ENCODE data around the gene EIF4EBP2. TPM values are rescaled to one million over a fixed set of nuclear protein-coding genes. Genes with fewer than 3 reads are reported as not detected.

Gene EIF4EBP2
- total RNA-seq, 1 experiment from 2014 or later = 14.3 TPM

DNA sequence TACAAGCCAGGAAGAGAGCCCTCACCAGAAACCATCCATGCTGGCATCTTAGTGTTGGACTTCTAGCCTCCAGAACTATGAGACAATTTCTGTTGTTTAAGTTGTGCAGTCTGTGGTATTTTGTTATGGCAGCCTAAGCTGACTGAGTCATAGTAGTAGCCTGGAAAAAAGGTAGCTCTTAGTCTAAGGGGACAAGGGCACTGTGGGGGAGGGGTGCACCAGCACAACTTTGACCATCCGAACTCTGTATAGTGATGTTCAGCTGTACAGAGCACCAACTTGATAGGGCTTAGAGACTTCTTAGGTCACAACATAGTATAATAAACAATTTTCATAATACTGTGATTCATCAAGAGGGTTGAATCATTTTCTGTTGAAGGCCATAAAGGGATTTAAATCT, 14.3 kb downstream of the EIF4EBP2 start:
- no peak for DNase-seq (ENCODE audit: low read depth, low spot score)
- in situ Hi-C loops (cut with HindIII; ENCODE audit: low pct_unique_long_range_greater_than_20kb, low sequenced_read_pairs) = no loop called here

- no peak for DNase-seq (ENCODE audit: low read depth, low spot score)
- in situ Hi-C loops (cut with HindIII; ENCODE audit: low pct_unique_long_range_greater_than_20kb, low sequenced_read_pairs) = no loop called here
Observed at GRCh38 chr10:70418713-70419112, 14.8 kb downstream of the EIF4EBP2 start.

DNA sequence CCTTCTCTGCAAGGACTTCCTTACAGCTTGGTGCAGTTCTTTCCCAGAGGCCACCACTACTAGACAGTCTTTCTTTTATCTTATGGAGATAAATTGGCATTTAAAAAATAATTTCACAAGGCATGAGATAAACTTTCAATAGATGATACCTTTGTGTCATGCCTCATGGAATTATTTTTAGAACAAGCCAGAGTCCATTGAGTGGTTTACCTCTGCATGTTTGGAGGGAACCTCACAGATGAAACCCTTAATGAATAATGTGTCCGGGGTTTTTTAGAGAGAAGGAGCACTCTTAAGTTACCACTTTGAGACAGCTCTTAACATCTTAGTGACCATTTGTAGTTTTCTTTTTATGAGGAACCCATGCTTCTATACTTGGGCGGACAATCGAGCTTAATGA, 20.4 kb downstream of the EIF4EBP2 start:
- no peak for DNase-seq (ENCODE audit: low read depth, low spot score)
- in situ Hi-C loops (cut with HindIII; ENCODE audit: low pct_unique_long_range_greater_than_20kb, low sequenced_read_pairs) = no loop called here

DNA sequence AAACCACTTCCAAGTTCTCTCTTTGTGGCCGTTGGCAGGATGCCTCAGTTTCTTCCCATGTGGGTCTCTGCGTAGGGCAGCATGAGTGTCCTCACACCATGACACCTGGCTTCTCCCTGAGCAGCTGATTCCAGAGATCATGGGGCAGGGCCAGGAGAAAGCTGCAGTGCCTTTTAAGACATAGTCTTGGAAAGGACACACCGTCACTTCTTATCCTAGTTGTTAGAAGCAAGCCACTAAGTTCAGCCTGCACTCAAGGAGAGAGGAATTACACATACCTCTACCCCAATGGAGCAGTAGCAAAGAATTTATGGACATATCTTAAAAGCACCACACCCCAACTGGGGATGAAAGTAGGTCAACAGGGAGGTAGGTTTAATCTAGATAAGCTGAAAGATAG, 21.2 kb downstream of the EIF4EBP2 start:
- no peak for DNase-seq (ENCODE audit: low read depth, low spot score)
- in situ Hi-C loops (cut with HindIII; ENCODE audit: low pct_unique_long_range_greater_than_20kb, low sequenced_read_pairs) = no loop called here

GRCh38 chr10:70426823-70427222, 22.9 kb downstream of the EIF4EBP2 start:
- in situ Hi-C loops (cut with HindIII; ENCODE audit: low pct_unique_long_range_greater_than_20kb, low sequenced_read_pairs) = no loop called here
- no peak for DNase-seq (ENCODE audit: low read depth, low spot score)

DNA sequence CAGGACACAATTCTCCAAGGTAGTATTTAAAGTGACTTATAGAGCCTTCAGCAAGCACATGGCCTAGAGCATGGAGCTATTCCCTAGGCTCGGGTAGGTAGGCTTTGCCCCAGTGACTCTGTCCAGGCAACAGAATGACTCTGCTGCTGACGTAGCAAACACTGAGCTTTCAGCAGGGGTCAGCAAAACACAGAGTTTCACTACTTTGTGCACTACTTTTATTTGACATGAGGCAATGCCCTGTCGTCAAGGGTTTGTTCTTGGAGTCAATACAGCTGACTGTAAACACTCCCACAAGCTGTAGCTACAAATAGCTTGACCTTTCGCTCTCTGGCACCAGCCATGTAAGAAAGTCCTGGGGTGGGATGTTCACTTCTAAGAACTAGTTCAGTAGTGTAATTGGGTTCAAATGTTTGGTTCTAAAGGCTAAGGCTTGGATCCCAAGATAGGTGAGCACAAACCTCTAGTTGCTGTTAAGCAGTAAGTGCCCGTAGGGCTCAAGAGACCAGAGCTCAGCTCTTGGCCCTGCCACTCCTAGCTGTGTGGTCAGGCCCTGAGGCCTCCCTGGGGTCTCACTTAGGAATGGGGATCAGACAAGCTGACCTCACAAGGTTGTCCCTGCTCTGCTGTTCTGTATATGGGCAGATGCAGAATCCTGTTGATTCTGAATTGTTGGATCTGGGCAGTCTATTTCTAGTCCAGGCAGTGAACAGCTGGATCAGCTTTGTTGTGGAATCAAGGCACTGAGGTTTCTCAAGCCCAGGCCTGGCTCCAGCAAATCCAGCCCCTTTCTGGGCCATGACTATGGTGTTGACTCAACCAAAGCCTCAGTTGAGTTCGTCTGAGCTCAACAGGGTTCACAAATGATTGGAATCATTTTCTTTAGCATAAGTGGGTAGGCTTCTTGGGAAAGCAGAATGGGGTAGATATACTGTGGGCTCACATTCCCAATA, 26.8 kb downstream of the EIF4EBP2 start:
- in situ Hi-C loops (cut with HindIII; ENCODE audit: low pct_unique_long_range_greater_than_20kb, low sequenced_read_pairs) = no loop called here
- DNase-seq (ENCODE audit: low read depth, low spot score) = peak; percentile 26

DNA sequence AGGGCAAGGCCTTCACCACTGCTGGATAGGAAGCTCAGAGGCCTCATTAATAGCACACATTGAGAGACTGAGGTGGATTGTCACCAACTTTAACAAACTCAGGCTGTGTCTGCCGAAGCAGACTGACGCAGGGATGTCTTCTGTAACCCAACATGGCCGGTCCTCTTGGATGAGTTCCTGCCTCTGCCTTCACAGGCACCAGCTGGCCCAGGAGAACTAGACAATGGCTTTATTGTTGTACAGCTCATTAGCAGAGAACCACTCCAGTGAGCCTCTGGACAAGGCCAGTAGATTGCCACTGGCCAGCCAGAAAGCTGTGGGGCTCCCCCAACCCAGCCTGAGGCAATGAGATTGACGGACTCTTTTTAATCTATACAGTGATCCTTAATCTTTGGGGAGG, 28.2 kb downstream of the EIF4EBP2 start:
- DNase-seq (ENCODE audit: low read depth, low spot score) = peak; percentile 64
- in situ Hi-C loops (cut with HindIII; ENCODE audit: low pct_unique_long_range_greater_than_20kb, low sequenced_read_pairs) = no loop called here

DNA sequence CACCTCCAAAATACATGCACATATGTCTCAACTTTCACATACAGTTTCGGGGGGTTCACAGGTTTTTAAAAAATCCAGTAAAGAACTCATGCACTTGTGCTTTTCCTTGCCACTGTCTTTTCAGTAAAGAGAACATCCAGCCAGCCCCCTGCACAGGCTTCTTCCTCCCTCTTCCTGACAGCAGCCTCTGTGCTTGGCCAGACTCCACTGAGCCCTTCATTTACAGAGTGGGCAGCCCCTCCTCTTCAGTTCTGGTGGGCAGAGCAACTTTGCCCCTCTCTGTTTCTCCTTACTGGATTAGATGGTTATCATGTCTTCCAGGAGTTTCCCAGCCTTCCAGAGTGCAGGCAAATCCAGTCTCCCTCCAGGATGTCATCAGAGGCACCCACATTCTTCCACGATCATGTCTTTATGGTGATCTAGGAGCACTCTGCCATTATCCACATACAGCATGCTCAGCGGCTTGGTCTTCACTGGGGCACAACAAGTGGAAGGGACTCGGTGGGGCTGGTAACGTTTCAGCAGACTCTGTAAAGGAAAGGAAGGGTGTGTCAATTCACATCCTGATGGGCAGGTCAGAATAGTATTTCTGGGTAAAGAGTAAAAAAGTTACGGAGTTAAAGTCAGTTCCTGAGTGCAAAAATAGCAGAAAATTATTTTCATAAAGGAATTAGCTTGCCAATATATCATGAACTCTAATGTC, 28.8 kb downstream of the EIF4EBP2 start:
- in situ Hi-C loops (cut with HindIII; ENCODE audit: low pct_unique_long_range_greater_than_20kb, low sequenced_read_pairs) = no loop called here
- DNase-seq (ENCODE audit: low read depth, low spot score) = no peak

DNA sequence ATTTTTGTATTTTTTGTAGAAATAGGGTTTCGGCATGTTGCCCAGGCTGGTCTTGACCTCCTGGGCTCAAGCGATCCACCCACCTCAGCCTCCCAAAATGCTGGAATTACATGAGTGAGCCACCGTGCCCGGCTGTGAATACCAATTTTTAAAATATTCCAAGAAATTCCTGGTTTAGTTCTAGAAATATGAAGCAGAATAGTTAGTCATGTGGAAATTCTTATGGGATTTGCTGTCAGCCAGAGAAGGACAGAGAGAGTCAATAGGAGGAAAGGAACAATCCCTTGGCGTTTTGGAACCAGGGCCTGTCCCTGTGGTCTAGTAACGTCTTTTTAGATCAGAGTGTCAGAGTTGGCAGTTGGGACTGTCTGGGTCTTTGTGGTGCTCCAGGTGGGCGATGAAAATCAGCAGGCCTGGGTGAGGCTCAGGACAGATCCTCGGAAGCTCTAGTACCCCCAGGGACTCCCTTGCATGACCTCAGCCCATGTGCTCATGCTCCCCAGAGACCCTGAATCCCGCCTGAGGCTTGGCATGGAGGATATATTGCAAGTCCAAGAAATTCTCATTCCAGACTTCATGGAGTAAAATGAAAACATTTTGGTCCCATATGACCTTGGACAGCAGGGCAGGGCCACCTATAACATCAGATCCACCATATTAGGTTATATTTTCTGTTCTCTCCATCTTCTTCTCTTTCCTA, 29.8 kb downstream of the EIF4EBP2 start:
- DNase-seq (ENCODE audit: low read depth, low spot score) = no peak
- in situ Hi-C loops (cut with HindIII; ENCODE audit: low pct_unique_long_range_greater_than_20kb, low sequenced_read_pairs) = no loop called here

DNA sequence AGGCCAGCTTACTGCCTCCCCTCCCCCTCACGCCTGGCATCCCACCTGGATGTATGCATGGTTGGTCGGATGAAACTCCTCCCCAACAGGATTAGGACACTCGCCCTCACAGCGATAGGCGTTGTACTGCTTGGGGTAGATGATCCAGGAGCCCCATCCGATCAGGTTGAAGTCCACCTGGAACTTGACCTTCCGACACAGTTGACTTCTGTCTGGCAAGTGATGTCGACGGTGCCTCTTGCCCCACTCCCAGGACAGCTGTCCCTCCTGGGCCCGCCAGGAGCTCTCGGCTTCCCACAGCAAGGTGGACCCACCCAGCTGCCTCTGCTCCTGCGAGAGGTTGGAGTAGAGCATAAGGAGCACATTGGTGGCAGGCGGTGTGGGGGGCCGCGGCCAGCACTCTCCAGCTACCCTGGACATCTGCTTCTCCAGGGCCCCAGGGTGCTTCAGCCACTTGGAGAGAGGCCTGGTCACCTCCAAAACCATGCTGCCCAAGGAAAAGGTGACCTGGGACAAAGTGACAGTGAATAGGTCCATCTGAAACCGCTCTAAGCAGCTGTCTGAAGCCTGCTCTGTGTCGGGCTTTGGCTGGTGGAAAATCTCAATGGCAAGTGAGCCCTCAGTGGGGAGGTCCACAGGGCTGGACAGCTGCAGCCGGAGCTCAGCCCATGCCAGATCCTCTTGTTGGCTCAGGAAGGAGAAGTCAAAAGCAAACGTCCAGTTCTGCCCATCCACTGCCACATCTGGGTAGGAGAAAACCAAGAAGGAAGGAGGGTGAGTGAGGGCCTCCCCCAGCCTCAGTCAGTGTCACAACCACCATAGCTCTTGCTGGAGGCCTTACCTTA, 31.5 kb downstream of the EIF4EBP2 start:
- in situ Hi-C loops (cut with HindIII; ENCODE audit: low pct_unique_long_range_greater_than_20kb, low sequenced_read_pairs) = no loop called here
- no peak for DNase-seq (ENCODE audit: low read depth, low spot score)

DNA sequence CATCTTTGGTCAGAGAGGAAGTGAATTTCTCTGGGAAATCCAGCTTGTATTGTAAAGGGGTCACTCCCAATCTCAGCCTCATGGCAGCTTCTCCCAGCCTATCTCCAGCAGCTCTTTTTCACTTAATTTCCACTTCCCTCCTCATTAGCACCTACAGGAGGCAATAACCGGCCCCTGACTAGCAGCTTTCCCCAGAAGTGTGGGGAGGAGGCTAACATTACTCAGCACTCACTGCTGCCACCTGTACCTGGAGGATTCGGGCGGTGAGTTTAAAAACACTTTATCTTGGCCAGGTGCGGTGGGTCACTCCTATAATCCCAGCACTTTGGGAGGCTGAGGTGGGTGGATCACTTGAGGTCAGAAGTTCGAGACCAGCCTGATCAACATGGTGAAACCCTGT, 33.8 kb downstream of the EIF4EBP2 start:
- in situ Hi-C loops (cut with HindIII; ENCODE audit: low pct_unique_long_range_greater_than_20kb, low sequenced_read_pairs) = no loop called here
- no peak for DNase-seq (ENCODE audit: low read depth, low spot score)

DNA sequence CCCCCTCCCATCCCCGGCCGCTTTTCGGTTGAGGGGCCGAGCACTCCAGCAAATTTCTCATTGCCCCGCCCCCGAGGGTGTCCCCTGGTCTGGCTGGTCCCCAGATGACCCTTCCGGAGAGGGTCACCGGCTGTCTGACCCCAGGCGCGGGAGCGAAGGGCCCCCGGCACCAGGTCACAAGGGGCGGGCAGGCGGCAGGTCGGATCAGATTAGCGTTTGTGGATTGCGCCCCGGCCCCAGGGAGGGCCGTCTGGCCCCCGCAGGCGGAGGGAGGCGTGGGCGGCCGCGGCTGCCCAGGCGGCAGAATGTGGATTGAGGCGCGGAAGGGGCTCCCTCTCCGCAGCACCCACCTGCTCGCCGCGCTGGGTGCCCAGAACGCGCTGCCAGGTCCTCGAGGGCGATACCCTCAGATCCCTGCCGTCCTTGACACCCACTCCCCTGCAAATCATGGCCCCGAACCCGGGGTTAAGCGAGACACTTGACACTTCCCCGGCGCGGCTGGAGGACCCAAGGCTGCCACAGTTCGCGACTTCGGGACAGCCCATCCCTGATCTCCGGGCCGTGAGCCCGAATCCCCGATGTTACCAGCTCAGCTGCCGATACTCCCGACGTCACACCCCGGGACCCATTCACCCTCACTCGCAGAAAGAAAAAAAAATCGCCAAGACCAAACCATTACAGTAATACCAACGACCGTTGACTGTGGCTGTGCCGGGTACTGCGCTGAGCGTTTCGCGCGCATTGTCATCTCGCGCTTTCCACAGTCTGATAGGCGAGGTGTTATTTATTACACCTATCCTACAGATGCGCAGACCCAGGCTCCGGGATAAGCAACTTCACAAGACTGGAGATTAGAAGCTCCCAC, 36.6 kb downstream of the EIF4EBP2 start:
- DNase-seq (ENCODE audit: low read depth, low spot score) = no peak
- in situ Hi-C loops (cut with HindIII; ENCODE audit: low pct_unique_long_range_greater_than_20kb, low sequenced_read_pairs) = no loop called here

DNA sequence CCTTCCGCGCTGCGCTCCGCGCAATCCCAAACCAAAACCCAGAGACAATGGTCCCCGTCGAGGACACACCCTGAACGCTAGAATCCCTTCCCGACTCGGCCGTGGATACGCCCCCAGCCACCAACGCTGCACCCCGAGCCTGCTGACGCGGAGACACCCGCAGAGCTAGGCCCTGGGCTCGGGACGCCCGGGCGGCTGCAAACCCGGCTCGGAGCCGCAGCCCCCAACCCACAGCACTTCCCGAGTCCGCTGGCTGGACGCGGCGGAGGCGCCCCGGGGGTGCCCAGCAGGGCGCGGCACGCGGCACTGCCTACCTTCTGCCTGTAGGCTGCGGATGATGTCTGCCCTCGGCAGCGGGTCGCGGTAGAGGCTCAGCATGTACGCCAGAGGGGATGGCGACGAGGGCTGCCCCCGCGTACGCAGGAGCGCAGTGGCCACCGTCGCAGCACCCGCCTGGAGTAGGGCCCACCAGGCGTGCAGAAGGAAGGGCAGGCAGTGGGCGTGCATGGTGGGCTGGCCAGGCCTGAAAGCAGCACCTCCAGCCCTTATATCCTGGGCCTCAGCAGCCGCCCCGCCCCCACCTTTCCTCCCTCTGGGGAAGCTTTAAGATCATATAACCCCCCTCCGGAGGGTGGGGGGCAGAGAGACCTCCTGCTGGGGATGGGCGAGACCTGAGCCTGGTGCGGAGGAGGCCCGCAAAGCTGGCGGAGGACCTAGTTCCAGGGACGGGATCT, 37.4 kb downstream of the EIF4EBP2 start, which contains the start of gene NODAL:
Gene NODAL (minus strand): TSS at position 521 of the 734 bp plus-strand sequence. CDS start 14 bp downstream, at position 507.
- in situ Hi-C loops (cut with HindIII; ENCODE audit: low pct_unique_long_range_greater_than_20kb, low sequenced_read_pairs) = no loop called here
- no peak for DNase-seq (ENCODE audit: low read depth, low spot score)

DNA sequence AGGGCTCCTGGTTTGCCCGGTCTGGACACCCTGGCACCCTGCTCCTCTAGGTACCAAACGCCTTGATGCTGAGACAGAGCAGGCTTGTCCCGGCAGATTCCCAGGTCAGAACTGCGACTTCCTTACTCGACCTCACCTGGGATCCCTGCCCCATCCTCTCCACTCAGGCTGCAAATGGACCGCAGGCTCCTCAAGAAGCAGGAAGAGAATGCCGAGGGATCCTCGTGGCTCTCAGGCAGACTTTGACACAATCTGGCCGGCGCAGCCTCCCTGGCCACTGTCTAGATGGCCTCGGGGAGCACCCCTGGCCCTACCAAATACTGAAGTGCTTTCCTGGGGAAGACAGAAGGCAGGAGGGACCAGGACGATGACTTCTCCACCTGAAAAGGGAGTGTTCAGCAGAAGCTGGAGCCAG, 38.0 kb downstream of the EIF4EBP2 start:
- in situ Hi-C loops (cut with HindIII; ENCODE audit: low pct_unique_long_range_greater_than_20kb, low sequenced_read_pairs) = no loop called here
- DNase-seq (ENCODE audit: low read depth, low spot score) = no peak

DNA sequence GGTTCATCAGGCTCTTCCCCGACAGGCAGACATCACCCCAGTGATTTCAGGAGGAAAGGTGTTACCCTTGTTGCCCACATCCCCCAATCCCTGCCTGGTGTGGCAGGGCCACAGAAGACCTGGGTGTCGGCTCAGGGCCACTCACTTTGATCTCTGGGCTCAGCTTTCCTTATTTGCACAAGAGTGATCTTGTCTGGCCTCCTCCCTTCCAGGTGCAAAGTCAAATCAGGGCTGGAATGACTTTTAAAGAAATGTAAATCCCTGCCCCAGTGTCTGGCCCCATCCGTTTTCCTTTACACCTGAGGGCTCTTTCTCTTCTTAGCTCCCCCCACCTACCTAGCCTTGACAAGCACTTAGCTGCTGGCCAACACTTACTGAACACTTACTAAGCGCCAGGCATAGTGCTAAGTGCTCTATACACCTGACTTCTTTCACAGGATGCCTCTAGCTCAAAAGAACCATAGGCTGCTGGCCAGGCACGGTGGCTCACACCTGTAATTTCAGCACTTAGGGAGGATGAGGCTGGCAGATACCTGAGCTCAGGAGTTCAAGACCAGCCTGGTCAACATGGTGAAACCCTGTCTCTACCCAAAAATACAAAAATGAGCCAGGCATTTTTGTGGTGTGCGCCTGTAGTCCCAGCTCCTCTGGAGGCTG, 38.5 kb downstream of the EIF4EBP2 start:
- DNase-seq (ENCODE audit: low read depth, low spot score) = no peak
- in situ Hi-C loops (cut with HindIII; ENCODE audit: low pct_unique_long_range_greater_than_20kb, low sequenced_read_pairs) = no loop called here

Data from SK-MEL-5 (cell line).